HG03196 (cell line): ENCODE results near the gene NUP62CL.

ENCODE experiments used
- ATAC-seq: cut with Tn5 transposase; IDR thresholded peaks from one replicate; pipeline ENCODE4 v1.9.1; 2021; ENCODE audit not compliant: unreplicated experiment

Gene NUP62CL

DNA sequence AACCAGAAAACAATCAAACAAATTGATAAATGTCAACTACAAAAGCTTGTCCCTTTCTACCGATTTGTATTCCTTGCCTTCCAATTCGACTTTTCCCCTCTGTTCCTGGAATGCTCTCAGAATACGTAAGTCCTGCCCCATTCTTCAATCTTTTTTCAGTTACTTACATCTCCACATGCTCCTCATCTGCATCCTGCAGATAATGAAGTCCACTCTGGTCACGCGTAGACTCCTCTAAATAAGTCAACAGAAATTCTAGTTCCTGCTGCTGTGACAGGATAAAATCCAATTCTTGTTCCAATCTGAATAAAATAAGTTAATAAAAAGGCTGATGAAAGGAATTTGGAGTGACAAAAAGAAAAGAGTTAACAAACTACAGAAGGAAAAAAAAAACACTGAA, 53.2 kb downstream of the NUP62CL start:
- no peak for ATAC-seq

DNA sequence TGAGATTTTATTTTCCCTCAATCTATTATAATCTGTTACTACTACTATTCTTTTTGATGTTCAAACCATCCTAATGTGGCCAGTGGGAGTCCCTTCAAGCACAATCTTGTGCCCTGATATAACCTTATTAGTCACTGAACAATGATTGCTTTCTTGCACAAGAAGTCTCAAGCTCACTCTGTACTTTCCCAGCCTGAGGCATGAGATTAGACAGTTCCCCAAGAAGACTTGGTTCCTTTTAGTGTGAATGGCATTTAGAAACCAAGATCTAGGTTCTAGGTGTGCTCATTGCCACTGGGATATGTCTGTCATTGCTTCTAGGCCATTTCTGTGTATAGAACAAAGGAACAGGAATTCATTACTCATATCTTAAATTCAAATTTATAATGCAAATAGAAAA, 59.6 kb downstream of the NUP62CL start:
- no peak for ATAC-seq

DNA sequence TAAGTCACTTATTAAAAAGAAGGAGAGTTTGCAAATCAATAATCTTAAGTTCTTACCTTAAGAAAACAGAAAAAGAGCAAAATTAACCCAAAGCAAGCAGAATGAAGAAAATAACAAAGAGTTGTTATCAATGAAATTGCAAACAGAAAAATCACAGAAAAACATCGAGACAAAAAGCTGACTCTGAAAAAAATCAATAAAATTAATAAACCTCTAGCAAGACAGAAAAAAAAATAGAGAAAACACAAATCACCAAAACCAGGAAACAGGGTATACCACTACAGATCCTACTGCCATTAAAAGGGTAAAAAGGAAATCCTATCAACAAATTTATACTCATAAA, 70.3 kb downstream of the NUP62CL start:
- no peak for ATAC-seq

DNA sequence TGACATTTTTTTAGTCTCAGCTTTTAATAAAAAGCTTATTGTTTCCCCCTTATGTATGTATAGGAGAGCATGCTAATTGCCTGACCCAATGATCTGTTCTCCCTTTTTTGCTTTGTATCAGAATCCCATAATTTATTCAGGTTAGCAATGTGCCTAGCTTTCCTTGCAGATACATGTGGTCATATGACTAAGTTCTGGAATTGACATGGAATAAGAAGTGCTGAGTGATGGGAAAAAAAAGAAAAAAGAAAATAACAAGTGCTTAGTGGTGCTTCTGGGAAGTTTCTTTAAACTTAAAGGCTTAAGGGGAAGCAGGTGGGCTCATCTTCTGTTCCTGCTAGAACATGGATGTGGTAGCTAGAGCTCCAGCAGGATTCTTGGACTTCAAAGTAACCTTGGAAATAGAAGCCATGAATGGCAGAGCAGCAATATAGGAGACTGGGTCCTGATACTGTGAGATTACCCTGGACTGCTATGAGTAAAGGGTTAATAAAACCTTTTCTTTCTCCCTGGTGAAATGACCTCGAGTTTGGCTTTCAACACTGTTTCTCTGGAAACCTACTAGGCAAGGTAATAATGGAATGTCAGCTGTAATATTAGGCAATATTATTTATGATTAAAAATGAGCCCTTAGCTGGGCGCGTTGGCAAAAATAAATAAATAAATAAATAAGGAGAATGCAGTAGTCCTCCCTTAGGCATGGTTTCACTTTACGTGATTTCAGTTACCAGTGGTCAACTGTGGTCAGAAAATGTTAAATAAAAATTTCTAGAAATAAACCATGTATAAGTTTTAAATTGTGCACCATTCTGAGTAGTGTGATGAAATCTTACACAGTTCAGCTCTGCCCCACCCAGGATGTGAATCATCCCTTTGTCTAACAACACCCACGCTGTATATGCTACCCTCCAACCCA, 70.9 kb downstream of the NUP62CL start:
- ATAC-seq, result peak; percentile 69

DNA sequence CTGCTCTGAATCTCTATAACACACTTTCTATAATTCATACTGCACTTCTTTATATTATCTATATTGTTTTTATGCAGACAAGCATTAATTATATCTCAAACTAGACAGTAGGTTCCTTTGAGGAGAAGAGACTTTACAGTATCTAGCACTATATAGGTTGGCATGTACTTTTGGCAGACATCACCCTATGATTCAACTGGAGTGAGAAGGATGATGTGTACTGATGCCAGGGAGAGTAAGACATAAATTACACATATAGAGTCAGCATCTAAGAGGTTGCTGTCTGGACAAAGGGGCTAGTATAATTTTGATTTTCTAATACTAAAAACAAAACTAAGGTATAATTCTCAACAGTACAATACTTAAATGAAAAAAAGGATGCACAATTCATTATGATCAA, 82.5 kb downstream of the NUP62CL start:
- no peak for ATAC-seq

DNA sequence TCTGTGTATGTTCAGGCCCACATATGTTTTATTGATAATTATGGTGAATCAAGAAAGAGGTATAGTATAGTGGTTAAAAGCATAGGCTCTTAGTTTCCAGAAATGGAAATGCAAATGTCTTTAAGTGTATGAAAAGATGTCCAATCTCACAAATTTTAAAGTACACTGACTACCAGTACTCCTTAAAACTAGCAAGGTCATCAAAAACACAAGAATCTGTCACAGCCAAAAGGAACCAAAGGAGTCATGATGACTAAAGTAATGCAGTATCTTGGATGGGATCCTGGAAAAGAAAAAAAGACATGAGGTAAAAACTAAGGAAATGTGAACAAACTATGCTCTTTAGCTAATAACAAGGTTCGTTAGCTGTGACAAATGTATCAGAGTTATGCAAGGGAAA, 87.0 kb downstream of the NUP62CL start:
- ATAC-seq, result no peak

DNA sequence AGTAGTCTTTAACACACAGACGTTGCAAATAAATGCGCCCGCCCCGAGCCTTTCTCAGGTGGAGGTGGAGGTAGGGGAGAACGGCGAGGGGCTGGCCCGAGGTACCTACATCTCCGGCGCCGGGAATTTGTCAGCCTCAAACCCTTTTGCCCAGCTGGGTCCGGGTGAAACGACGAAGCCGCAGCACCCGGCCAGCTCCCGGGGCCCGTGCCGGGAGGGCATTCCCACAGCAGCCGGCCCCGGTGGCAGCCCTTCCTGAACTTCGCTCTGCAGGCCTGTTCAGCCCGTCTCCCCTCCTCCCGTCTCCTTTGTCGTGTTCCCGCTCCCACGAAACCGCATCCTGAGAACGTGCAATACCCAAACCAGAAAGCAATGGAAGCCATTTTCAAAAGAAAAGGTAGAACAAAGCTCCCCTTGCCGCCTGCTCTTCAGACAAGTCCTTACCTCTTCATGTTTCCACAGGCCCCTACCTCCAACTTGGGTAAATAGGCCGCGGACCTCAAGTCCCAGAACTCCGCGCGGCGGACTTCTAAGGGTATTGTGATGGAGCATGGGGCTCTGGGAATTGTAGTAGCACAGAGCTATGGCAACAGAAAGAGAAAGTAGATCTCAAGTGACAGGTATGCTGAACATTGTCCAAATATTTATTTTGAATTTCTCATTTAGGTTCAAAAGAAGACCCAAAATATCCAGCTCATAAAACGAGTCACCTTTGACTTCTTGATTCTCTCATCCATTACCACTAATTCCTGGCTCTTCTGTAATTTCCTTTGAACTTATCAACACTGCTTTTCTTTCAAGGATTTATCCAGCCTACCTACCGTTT, 87.7 kb downstream of the NUP62CL start, which contains the start of gene RBM41:
Gene RBM41 (minus strand): TSS at position 501 of the 826 bp plus-strand sequence. CDS start 49 bp downstream, at position 452.
- peak; percentile 99 for ATAC-seq

DNA sequence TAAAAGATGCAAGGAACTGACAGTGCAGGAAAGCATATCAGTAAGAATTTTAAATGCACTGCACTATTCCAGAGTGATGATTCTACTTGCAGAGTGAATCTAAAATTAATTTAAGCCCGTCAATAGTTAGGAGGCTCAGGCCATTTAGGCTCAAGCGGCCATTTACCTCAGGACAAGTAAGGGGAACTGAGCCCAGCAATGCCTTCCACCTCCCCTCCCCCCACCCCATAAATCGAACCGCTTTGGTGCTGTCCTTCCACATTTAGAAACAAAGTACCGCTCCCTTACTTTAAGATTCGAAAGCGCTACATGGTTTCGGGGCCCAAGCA, 88.3 kb downstream of the NUP62CL start:
- no peak for ATAC-seq

DNA sequence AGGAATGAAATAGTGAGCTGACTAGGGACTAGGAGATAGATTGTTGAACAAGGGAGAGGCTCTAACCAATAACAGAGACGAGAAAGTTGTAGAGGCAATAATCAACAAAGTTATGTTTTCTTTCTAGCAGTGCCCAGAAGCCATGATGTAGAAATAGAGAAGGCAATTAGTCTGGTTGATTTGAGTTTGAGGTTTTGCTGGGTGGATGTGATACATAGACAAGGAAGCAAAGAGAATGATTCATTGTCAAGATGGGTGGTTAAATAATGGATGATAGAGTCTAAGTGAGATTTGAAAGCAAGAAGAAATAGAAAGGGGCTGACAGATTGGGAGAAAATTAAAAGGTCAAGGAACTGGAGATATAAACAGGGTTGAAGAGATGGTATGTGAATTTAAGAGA, 98.8 kb downstream of the NUP62CL start:
- ATAC-seq, result no peak

DNA sequence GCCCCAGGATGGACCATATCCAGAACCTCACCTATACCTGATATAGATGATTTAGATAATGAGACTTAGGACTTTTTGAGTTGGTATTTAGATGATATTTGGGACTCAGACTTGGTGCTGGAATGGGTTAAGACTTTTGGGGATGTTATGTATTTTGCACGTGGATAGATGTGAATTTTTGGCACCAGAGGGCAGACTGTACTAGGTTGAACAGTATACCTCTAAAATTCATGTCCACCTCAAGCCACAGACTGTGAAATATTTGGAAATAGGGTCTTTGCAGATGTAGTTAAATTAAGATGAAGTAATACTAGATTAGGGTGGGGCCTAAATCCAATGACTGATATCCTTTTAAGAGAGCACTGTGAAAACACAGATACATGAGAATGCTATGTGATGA, 103.3 kb downstream of the NUP62CL start:
- ATAC-seq, result no peak

DNA sequence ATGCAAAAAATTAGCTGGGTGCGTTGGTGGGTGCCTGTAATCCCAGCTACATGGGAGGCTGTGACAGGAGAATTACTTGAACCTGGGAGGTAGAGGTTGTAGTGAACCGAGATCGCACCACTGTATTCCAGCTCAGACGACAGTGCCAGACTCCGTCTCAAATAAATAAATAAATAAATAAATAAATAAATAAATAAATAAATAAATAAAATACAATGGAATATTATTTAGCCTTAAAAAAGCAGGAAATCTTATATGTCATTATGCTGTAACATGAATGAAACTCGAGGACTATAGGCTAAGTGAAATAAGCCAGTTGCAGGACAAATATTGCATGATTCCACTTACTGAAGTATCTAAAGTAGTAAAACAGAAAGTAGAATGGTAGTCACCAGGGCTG, 130.1 kb downstream of the NUP62CL start:
- ATAC-seq, result no peak
